Peyer's patch (tissue), 4 donors: ENCODE data around the gene NEK8.

Source experiments
- CTCF ChIP-seq, 6 experiments: fragments of 450-650 bp in 4 of 6; fragments of 200-600 bp in 2 of 6; sonication (generic) in 1 of 6; IDR thresholded peaks; one replicate each; pipeline ENCODE4 v1.5.1; 2017 to 2019; ENCODE audit warnings: antibody characterized with exemption in 6 of 6, mild to moderate bottlenecking in 3 of 6, moderate library complexity in 1 of 6
- POLR2A ChIP-seq, 2 donors: fragments of 450-650 bp; IDR thresholded peaks; one replicate each; pipeline ENCODE4 v1.5.1; 2017; ENCODE audit warnings: antibody characterized with exemption in 2 of 2, mild to moderate bottlenecking in 2 of 2, moderate library complexity in 2 of 2

GRCh38 chr17:28763804-28764266 lies 35.2 kb downstream of the NEK8 start:
- TF ChIP-seq CTCF (IDR thresholded peaks at IDR 0.05) (peak; percentile 86 to 96 (median 90)), POLR2A (IDR thresholded peaks at IDR 0.05) (no peak)
